ENCODE measurements around the gene GRAMD2A.

DNA sequence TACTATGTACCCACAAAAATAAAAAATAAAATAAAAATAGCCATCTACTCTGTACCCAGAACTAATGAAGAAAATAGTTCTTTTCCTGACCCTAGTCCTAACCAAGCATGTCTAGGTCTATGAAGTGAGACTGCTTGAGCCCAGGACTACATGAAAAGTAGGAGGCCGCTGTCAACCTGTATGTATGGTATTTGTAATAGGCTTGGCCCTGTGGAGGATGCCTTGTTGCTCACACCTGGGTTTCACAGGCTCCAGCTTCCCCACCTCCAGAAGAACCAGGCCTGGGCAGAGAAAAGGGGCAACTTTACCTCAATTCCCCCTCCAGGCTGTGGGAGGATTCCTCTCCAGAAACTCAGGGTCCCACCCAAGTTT, 40.3 kb upstream of the GRAMD2A start:
- TF ChIP-seq, protein P1, sequence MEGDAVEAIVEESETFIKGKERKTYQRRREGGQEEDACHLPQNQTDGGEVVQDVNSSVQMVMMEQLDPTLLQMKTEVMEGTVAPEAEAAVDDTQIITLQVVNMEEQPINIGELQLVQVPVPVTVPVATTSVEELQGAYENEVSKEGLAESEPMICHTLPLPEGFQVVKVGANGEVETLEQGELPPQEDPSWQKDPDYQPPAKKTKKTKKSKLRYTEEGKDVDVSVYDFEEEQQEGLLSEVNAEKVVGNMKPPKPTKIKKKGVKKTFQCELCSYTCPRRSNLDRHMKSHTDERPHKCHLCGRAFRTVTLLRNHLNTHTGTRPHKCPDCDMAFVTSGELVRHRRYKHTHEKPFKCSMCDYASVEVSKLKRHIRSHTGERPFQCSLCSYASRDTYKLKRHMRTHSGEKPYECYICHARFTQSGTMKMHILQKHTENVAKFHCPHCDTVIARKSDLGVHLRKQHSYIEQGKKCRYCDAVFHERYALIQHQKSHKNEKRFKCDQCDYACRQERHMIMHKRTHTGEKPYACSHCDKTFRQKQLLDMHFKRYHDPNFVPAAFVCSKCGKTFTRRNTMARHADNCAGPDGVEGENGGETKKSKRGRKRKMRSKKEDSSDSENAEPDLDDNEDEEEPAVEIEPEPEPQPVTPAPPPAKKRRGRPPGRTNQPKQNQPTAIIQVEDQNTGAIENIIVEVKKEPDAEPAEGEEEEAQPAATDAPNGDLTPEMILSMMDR (IDR thresholded peaks at IDR 0.05) = no peak
- TF ChIP-seq POLR2A (IDR thresholded peaks at IDR 0.05) = no peak
- TF ChIP-seq POLR2AphosphoS5 (IDR thresholded peaks at IDR 0.05) = no peak
